Keratinocyte (primary cell): Measurements from ENCODE around the gene HSD11B2.

Source experiments
- CTCF ChIP-seq, 3 experiments: IDR thresholded peaks in 1 of 3; conservative IDR thresholded peaks in 1 of 3; optimal IDR thresholded peaks in 1 of 3; 2 replicates in 2 of 3; 3 replicates in 1 of 3; pipeline versions ENCODE3 to v1.5.1; 2011; ENCODE audit warnings: low read length in 3 of 3, mild to moderate bottlenecking in 3 of 3, moderate library complexity in 2 of 3, control low read depth in 1 of 3, inconsistent platforms in 1 of 3; ENCODE audit not compliant: insufficient read depth in 2 of 3; ENCODE audit errors: extremely low read depth in 1 of 3
- EZH2 ChIP-seq: IDR thresholded peaks from one replicate; pipeline ENCODE4 v1.6.1; 2012; ENCODE audit warnings: inconsistent platforms, mild to moderate bottlenecking, low read length, moderate library complexity

DNA sequence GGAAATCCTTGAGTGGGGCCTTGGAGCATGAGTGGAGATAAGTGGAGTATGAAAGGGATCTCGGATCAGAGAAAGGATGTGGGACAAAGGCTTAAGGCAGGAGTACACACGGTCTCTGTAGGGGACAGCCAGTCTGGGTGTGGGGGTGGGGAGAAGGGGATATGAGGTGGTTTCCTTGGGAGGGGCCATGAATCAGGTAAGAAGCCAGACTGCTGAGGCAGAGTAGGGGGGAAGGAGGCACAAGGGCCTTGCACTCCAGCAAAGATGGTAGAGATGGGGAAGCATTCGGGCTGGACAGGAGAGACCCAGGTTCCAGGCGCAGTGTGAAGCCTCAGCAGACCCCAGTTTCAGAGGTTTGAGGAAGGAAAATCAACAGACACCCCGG is 1.6 kb downstream of the HSD11B2 start:
- TF ChIP-seq CTCF (optimal IDR thresholded peaks at IDR 0.05 in 1 of 3, IDR thresholded peaks at IDR 0.05 in 1 of 3, conservative IDR thresholded peaks at IDR 0.05 in 1 of 3; ENCODE audit: extremely low read depth in 1 of 3, insufficient read depth in 2 of 3, low read length in 3 of 3) (no peak), EZH2 (no peak)
